ENCODE data around the gene SEMA4A. TPM values are rescaled to one million over a fixed set of nuclear protein-coding genes. Genes with fewer than 3 reads are reported as not detected.
"Not testable (repeated sequence)": the region's sequence is repeated elsewhere in the genome, so short reads cannot be mapped to it uniquely, and the experiment has no call there.

The SEMA4A gene
- total RNA-seq, 1 donor from 2014 or later: 0.66 TPM

GRCh38 chr1:156214024-156214748 is 60.8 kb downstream of the SEMA4A start:
- Histone ChIP-seq H3K4me3 (ENCODE audit: insufficient read depth, low read depth, low read length) (peak overlapping the region; percentile 16), H2AFZ (ENCODE audit: low read depth, low read length) (no peak overlapping the region), H3K4me1 (ENCODE audit: insufficient read depth, low read length) (peaks cover 13% of the 10 kb centered on the region), H3K36me3 (ENCODE audit: insufficient read depth, low read length) (peaks cover 3% of the 10 kb centered on the region), H3K9ac (ENCODE audit: low read length) (peak overlapping the region; percentile 26), H3K4me2 (ENCODE audit: low read length) (peak overlapping the region; percentile 95), H3K79me2 (ENCODE audit: insufficient read depth, low read length) (peaks cover 22% of the 10 kb centered on the region), H3K27ac (ENCODE audit: low read depth, low read length) (peak overlapping the region; percentile 99), H4K20me1 (ENCODE audit: insufficient read depth, low read length) (peaks cover 6% of the 10 kb centered on the region), H3K9me3 (ENCODE audit: insufficient read depth, low read depth, low read length) (no peaks in the 10 kb centered on the region), H3K27me3 (ENCODE audit: insufficient read depth, low read length) (no peaks in the 10 kb centered on the region)
- H3K36me3 Mint-ChIP-seq (ENCODE audit: low read depth, unreplicated experiment): peaks cover 20% of the 10 kb centered on the region
- no peaks in the 10 kb centered on the region for H3K27me3 Mint-ChIP-seq (ENCODE audit: low read depth, unreplicated experiment)
- peak; percentile 86 for DNase-seq (ENCODE audit: low read depth)
- no peaks in the 10 kb centered on the region for H3K9me3 Mint-ChIP-seq (ENCODE audit: unreplicated experiment)
- peak overlapping the region; percentile 72 for H3K4me3 Mint-ChIP-seq (ENCODE audit: unreplicated experiment)
- TF ChIP-seq CTCF (IDR thresholded peaks at IDR 0.05; ENCODE audit: insufficient read depth, low read depth, low read length) (no peak), EZH2 (IDR thresholded peaks at IDR 0.05; ENCODE audit: insufficient read depth, low read length) (no peak)
- H3K27ac Mint-ChIP-seq (ENCODE audit: unreplicated experiment): peak overlapping the region; percentile 41
- FAIRE-seq: no peak
- peaks cover 4% of the 10 kb centered on the region for H3K4me1 Mint-ChIP-seq (ENCODE audit: low read depth, unreplicated experiment)

- H3K9ac ChIP-seq (ENCODE audit: low read length); H3K36me3 ChIP-seq (ENCODE audit: insufficient read depth, low read length); H3K9me3 ChIP-seq (ENCODE audit: insufficient read depth, low read depth, low read length); H3K27ac ChIP-seq (ENCODE audit: low read depth, low read length); H3K4me3 ChIP-seq (ENCODE audit: insufficient read depth, low read depth, low read length); H3K27ac Mint-ChIP-seq (ENCODE audit: unreplicated experiment); H3K27me3 ChIP-seq (ENCODE audit: insufficient read depth, low read length); H2AFZ ChIP-seq (ENCODE audit: low read depth, low read length); DNase-seq (ENCODE audit: low read depth); H3K4me3 Mint-ChIP-seq (ENCODE audit: unreplicated experiment); H3K4me2 ChIP-seq (ENCODE audit: low read length); H3K27me3 Mint-ChIP-seq (ENCODE audit: low read depth, unreplicated experiment); H3K9me3 Mint-ChIP-seq (ENCODE audit: unreplicated experiment); H3K4me1 Mint-ChIP-seq (ENCODE audit: low read depth, unreplicated experiment): not testable (repeated sequence)
- H3K36me3 Mint-ChIP-seq (ENCODE audit: low read depth, unreplicated experiment): peaks cover 11% of the 10 kb centered on the region
- Histone ChIP-seq H4K20me1 (ENCODE audit: insufficient read depth, low read length) (peaks cover 12% of the 10 kb centered on the region), H3K4me1 (ENCODE audit: insufficient read depth, low read length) (peaks cover 13% of the 10 kb centered on the region), H3K79me2 (ENCODE audit: insufficient read depth, low read length) (peaks cover 30% of the 10 kb centered on the region)
- FAIRE-seq: peak; percentile 100
Measured at GRCh38 chr1:156216361-156217086, 63.1 kb downstream of the SEMA4A start.

- DNase-seq (ENCODE audit: low read depth) (peak; percentile 46), FAIRE-seq (no peak)
- peaks cover 5% of the 10 kb centered on the region for H3K4me1 Mint-ChIP-seq (ENCODE audit: low read depth, unreplicated experiment)
- H3K9ac ChIP-seq (ENCODE audit: low read length): peak overlapping the region; percentile 26
- no peaks in the 10 kb centered on the region for H3K9me3 Mint-ChIP-seq (ENCODE audit: unreplicated experiment)
- no peaks in the 10 kb centered on the region for H3K27me3 Mint-ChIP-seq (ENCODE audit: low read depth, unreplicated experiment)
- no peaks in the 10 kb centered on the region for H3K36me3 ChIP-seq (ENCODE audit: insufficient read depth, low read length)
- TF ChIP-seq CTCF (IDR thresholded peaks at IDR 0.05; ENCODE audit: insufficient read depth, low read depth, low read length) (no peak), EZH2 (IDR thresholded peaks at IDR 0.05; ENCODE audit: insufficient read depth, low read length) (no peak)
- H3K9me3 ChIP-seq (ENCODE audit: insufficient read depth, low read depth, low read length): no peaks in the 10 kb centered on the region
- peaks cover 35% of the 10 kb centered on the region for H3K79me2 ChIP-seq (ENCODE audit: insufficient read depth, low read length)
- peak overlapping the region; percentile 19 for H3K4me2 ChIP-seq (ENCODE audit: low read length)
- no peak overlapping the region for H2AFZ ChIP-seq (ENCODE audit: low read depth, low read length)
- H4K20me1 ChIP-seq (ENCODE audit: insufficient read depth, low read length): peaks cover 21% of the 10 kb centered on the region
- H3K36me3 Mint-ChIP-seq (ENCODE audit: low read depth, unreplicated experiment): peaks cover 6% of the 10 kb centered on the region
- no peaks in the 10 kb centered on the region for H3K27me3 ChIP-seq (ENCODE audit: insufficient read depth, low read length)
- peaks cover 16% of the 10 kb centered on the region for H3K4me1 ChIP-seq (ENCODE audit: insufficient read depth, low read length)
- no peak overlapping the region for H3K27ac Mint-ChIP-seq (ENCODE audit: unreplicated experiment)
- H3K27ac ChIP-seq (ENCODE audit: low read depth, low read length): no peak overlapping the region
- H3K4me3 Mint-ChIP-seq (ENCODE audit: unreplicated experiment): no peak overlapping the region
- no peak overlapping the region for H3K4me3 ChIP-seq (ENCODE audit: insufficient read depth, low read depth, low read length)
Measured at GRCh38 chr1:156217871-156218270, 64.5 kb downstream of the SEMA4A start.

Measured in astrocyte (in vitro differentiated cells and primary cell).